Aorta (tissue), 5 donors: Measurements from ENCODE around the gene LDAH. TPM values are rescaled to one million over a fixed set of nuclear protein-coding genes. Genes with fewer than 3 reads are reported as not detected.
A peak's percentile ranks its signal among the peaks of the same experiment; 100 is the strongest.

Source experiments
- ATAC-seq: fragments of 200-7000 bp; cut with Tn5 transposase; one replicate; pipeline ENCODE4 v1.9.1; 2022; ENCODE audit warnings: moderate library complexity; ENCODE audit not compliant: low FRiP score
- DNase-seq, 2 donors: peaks; one replicate each; pipeline ENCODE4 v3.0.0-alpha.2; 2020
- H3K27ac ChIP-seq, 2 donors: one replicate each; pipeline ENCODE4 v1.5.1; 2013; ENCODE audit warnings: low read length in 2 of 2, mild to moderate bottlenecking in 2 of 2, moderate library complexity in 2 of 2, control low read depth in 1 of 2, inconsistent platforms in 1 of 2, low read depth in 1 of 2
- H3K27me3 ChIP-seq, 2 donors: one replicate each; pipeline ENCODE4 v1.6.1; 2013; ENCODE audit warnings: control low read depth in 1 of 2, low read length in 1 of 2, mild to moderate bottlenecking in 1 of 2, moderate library complexity in 1 of 2; ENCODE audit not compliant: insufficient read depth in 2 of 2, control insufficient read depth in 1 of 2
- H3K36me3 ChIP-seq, 2 donors: one replicate each; pipeline ENCODE4 v1.6.1; 2013; ENCODE audit warnings: control low read depth in 1 of 2, low read length in 1 of 2, mild to moderate bottlenecking in 1 of 2; ENCODE audit not compliant: insufficient read depth in 2 of 2, control insufficient read depth in 1 of 2
- H3K4me1 ChIP-seq, 2 donors: one replicate each; pipeline ENCODE4 v1.6.1; 2013; ENCODE audit warnings: low read length in 2 of 2, control low read depth in 1 of 2, mild to moderate bottlenecking in 1 of 2, moderate library complexity in 1 of 2; ENCODE audit not compliant: insufficient read depth in 2 of 2, control insufficient read depth in 1 of 2
- H3K4me3 ChIP-seq, 2 donors: one replicate each; pipeline ENCODE4 v1.5.1; 2013; ENCODE audit warnings: low read length in 2 of 2, control low read depth in 1 of 2, mild to moderate bottlenecking in 1 of 2
- H3K9me3 ChIP-seq: one replicate; pipeline ENCODE4 v1.6.1; 2013; ENCODE audit warnings: mild to moderate bottlenecking, low read length; ENCODE audit not compliant: control insufficient read depth
- WGBS, 2 donors: extraction: QIAGEN DNeasy Blood & Tissue Kit; methylation state at CpG; one replicate each; pipeline ENCODE4 v1.1.7; 2013; 5-methylcytosine and 5-hydroxymethylcytosine counted together
- intact Hi-C, 2 donors: fragments of 100-400 bp; cut with DNase I; formaldehyde crosslinking; loops; one replicate each; pipeline versions ENCODE4 v1.14.2 to v1.15.0; 2022
- polyA plus RNA-seq, 2 donors: library from polyadenylated mRNA; stranded (reverse); fragments of 200-250 nt; gene quantifications; one replicate each; pipeline ENCODE4 v1.2.3, GENCODE V29; 2013
- total RNA-seq, 2 donors: library from RNA; stranded (reverse); fragmentation: NEBNext Ultra II Directional; extraction: Animal tissue kit (Norgen Biotek cat#: 25700); gene quantifications; one replicate each; pipeline ENCODE4 v1.2.1, GENCODE V29; 2021
- donor health status: healthy with polysubstance abuse.
- donor health status: Bipolar disorder and iron deficiency.
- donor health status: DM: no; HTN: no; CAD: no.
- donor health status: DM: no; HTN: no; CAD: no.
- donor health status: DM: yes; HTN: yes; CAD: no.

The LDAH gene
- total and polyA plus RNA-seq, 4 donors: 6.5 to 18.3 (median 10.3) TPM

DNA sequence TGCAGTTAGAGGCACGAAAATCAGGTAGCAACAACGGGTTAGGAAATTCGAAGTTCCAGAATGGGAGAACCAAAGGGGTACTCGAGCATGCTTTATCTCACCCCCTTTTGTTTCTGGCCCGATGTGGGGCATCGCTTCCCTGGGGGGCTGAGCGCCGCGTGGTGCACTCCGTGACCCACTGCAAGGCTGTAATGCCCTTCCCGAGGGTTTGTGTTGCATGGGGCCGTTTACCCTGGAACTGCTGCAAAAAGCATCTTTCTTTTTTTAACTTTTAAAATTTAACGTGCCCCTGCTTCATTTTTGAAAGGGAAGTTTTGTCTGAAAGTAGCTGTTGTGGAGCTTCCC lies 151.2 kb downstream of the LDAH start:
- no peaks in the 10 kb centered on the region for H3K27me3 ChIP-seq
- H3K9me3 ChIP-seq: no peaks in the 10 kb centered on the region
- ATAC-seq (no peak), DNase-seq (no peak)
- no peak overlapping the region for H3K4me3 ChIP-seq
- H3K36me3 ChIP-seq: peaks cover 0 to 2% of the 10 kb centered on the region in 2 donors
- 71 to 76% methylated on average over 13 of the region's 13 CpGs for WGBS, 2 donors
- H3K27ac ChIP-seq: no peak overlapping the region
- intact Hi-C loops: loop anchor here in 1 of 2 donors (5.0 kb wide), 1 partner anchor 366 kb away; no protein-coding TSS in a partner anchor
- no peaks in the 10 kb centered on the region for H3K4me1 ChIP-seq

DNA sequence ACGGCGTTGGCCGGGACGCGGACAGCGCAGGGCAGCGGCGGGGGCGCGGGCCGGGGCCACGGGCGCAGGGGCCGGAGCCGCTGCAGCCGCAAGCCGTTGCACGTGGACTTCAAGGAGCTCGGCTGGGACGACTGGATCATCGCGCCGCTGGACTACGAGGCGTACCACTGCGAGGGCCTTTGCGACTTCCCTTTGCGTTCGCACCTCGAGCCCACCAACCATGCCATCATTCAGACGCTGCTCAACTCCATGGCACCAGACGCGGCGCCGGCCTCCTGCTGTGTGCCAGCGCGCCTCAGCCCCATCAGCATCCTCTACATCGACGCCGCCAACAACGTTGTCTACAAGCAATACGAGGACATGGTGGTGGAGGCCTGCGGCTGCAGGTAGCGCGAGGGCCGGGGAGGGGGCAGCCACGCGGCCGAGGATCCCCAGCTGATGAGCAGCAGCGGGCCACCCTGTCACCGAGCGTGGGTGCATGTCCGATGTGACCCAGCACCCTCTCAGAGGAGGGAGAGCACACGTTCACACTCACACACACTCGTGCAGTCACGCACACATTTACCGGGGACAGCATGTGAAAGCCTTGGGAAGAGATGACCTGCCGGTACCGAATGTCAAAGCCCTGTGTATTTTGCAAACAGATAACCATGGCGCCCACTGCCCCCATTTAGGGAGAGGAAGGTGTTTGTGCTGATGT lies 151.7 kb downstream of the LDAH start:
- 81 to 83% methylated on average over 58 to 60 of the region's 60 CpGs for WGBS, 2 donors
- H3K36me3 ChIP-seq: peaks cover 0 to 2% of the 10 kb centered on the region in 2 donors
- no peak for ATAC-seq
- no peaks in the 10 kb centered on the region for H3K9me3 ChIP-seq
- H3K4me1 ChIP-seq: no peaks in the 10 kb centered on the region
- peak in 1 of 2 donors; percentile 27 for DNase-seq
- no peaks in the 10 kb centered on the region for H3K27me3 ChIP-seq
- H3K4me3 ChIP-seq: no peak overlapping the region
- intact Hi-C loops: loop anchor here in 1 of 2 donors (5.0 kb wide), 1 partner anchor 366 kb away; no protein-coding TSS in a partner anchor
- no peak overlapping the region for H3K27ac ChIP-seq

DNA sequence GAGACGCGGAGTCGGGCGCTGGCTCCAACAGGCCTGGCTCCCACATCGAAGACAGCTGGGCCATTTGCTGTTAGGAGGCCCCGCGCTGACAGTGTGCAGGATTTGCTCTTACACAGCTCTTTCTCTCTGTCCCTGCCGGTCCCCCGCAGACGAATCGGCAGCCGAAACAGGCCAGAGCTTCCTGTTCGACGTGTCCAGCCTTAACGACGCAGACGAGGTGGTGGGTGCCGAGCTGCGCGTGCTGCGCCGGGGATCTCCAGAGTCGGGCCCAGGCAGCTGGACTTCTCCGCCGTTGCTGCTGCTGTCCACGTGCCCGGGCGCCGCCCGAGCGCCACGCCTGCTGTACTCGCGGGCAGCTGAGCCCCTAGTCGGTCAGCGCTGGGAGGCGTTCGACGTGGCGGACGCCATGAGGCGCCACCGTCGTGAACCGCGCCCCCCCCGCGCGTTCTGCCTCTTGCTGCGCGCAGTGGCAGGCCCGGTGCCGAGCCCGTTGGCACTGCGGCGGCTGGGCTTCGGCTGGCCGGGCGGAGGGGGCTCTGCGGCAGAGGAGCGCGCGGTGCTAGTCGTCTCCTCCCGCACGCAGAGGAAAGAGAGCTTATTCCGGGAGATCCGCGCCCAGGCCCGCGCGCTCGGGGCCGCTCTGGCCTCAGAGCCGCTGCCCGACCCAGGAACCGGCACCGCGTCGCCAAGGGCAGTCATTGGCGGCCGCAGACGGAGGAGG lies 152.4 kb downstream of the LDAH start:
- intact Hi-C loops: loop anchor here in 1 of 2 donors (5.0 kb wide), 1 partner anchor 367 kb away; no protein-coding TSS in a partner anchor
- H3K36me3 ChIP-seq: peaks cover 0 to 2% of the 10 kb centered on the region in 2 donors
- 78 to 81% methylated on average over 78 to 83 of the region's 83 CpGs for WGBS, 2 donors
- no peaks in the 10 kb centered on the region for H3K9me3 ChIP-seq
- H3K27ac ChIP-seq: no peak overlapping the region
- H3K4me1 ChIP-seq: no peaks in the 10 kb centered on the region
- no peaks in the 10 kb centered on the region for H3K27me3 ChIP-seq
- ATAC-seq (no peak), DNase-seq (peak in 1 of 2 donors; percentile 50)
- H3K4me3 ChIP-seq: no peak overlapping the region

DNA sequence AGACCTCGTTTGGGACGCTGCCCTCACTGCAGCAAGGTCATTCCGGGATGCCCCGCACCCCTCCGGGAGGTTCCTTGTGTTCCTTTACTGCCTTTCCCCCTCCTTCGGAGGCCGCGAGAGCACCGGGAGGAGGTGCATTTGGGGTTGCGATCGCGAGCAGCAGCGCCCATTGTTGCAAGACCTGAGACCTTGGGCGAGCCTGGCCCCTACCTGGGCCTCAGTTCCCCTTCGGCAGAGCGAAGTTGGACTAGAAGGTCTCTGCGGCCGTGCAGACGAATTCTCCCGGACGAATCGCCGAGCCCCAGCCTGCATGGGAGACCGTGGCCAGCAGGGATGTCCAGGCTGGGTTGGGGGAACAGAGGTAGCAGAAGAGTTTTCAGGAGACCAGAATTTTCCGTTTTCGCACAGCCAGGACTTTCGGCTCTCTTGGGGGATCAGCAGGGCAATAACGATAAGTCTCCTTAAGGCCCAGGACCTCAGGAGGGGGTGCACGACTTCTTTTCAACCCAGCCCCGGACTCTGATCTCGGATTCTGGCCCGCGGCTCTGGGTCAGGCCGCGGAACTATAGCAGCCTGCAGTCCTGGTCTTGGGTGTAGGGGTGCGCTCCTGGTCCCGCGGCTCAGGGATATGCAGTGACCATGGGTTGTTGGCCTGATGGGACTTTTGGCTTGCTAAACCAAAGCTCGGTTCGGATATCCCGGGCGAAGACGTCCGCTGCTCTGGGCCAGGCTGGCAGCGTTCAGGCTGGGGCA lies 153.2 kb downstream of the LDAH start:
- intact Hi-C loops: loop anchor here in 1 of 2 donors (5.0 kb wide), 1 partner anchor 368 kb away; no protein-coding TSS in a partner anchor
- WGBS, 2 donors: 87 to 91% methylated on average over 45 of the region's 45 CpGs

DNA sequence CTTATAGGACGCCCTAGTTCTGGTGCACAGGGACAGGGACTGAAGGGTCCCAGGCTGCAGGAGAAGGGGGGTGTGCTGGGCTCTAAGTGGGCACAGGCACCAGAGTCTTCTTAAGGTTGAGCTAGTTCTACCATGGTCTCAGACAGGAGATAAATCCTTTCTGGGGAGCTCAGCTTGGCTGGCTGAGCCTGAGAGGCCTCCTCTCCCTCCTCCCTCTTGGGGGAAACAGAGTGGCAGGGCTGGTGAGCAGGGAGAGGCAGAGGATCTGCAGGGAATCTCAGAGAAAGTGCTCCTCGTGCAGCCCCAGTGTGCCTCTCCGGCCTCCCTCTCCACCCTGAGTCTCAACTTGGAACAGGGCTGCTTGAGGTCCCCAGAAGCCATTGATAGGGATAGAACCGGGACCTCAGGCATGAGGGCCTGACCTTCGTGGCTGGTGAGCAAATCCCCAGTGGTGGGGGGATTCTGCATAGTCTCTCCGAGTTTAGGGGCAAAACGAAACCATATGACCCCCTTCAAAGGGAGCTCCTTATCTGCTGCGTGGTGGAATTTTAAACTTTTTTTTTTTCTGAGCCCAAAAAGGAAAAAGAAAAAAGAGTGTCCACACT lies 153.9 kb downstream of the LDAH start:
- ATAC-seq (no peak), DNase-seq (no peak)
- Histone ChIP-seq H3K27me3 (no peaks in the 10 kb centered on the region), H3K9me3 (no peaks in the 10 kb centered on the region), H3K36me3 (peaks cover 0 to 2% of the 10 kb centered on the region in 2 donors), H3K4me1 (no peaks in the 10 kb centered on the region), H3K27ac (peak overlapping the region in 1 of 2 donors; percentile 14), H3K4me3 (peak overlapping the region in 1 of 2 donors; percentile 74)
- WGBS, 2 donors: 46 to 58% methylated on average over 8 of the region's 8 CpGs
- intact Hi-C loops: no loop called here

More for the DNA sequence above, 153.2 kb downstream of the LDAH start:
- Histone ChIP-seq H3K4me3 (no peak overlapping the region), H3K9me3 (no peaks in the 10 kb centered on the region), H3K27me3 (no peaks in the 10 kb centered on the region), H3K27ac (no peak overlapping the region), H3K36me3 (peaks cover 0 to 2% of the 10 kb centered on the region in 2 donors), H3K4me1 (no peaks in the 10 kb centered on the region)
- ATAC-seq (no peak), DNase-seq (peak in 1 of 2 donors; percentile 40)

DNA sequence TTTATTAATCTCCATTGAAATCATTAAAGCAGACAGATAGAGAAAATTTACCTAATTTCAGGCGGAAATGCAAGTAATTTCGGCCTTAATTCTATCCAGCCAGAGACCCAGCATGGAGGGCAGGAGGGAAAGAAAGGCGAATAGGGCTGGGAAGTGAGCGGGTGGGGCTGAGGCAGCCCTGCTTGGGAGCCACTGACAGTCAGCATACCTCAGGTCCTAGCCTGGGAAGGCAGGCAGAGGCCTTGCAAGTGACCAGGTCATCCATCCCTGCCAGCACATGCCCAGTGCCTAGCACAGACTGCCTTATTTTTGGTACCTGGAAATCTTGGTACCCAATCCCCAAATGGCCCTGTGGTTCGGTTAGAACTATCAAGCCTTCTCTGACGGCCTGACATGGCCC lies 154.4 kb downstream of the LDAH start:
- Histone ChIP-seq H3K4me1 (no peaks in the 10 kb centered on the region), H3K4me3 (peak overlapping the region; percentile 33 to 74), H3K27ac (peak overlapping the region in 1 of 2 donors; percentile 14), H3K9me3 (no peaks in the 10 kb centered on the region), H3K36me3 (peaks cover 0 to 2% of the 10 kb centered on the region in 2 donors), H3K27me3 (no peaks in the 10 kb centered on the region)
- ATAC-seq: no peak
- 60 to 64% methylated on average over 6 of the region's 6 CpGs for WGBS, 2 donors
- DNase-seq: peak in 1 of 2 donors; percentile 43
- intact Hi-C loops: no loop called here

DNA sequence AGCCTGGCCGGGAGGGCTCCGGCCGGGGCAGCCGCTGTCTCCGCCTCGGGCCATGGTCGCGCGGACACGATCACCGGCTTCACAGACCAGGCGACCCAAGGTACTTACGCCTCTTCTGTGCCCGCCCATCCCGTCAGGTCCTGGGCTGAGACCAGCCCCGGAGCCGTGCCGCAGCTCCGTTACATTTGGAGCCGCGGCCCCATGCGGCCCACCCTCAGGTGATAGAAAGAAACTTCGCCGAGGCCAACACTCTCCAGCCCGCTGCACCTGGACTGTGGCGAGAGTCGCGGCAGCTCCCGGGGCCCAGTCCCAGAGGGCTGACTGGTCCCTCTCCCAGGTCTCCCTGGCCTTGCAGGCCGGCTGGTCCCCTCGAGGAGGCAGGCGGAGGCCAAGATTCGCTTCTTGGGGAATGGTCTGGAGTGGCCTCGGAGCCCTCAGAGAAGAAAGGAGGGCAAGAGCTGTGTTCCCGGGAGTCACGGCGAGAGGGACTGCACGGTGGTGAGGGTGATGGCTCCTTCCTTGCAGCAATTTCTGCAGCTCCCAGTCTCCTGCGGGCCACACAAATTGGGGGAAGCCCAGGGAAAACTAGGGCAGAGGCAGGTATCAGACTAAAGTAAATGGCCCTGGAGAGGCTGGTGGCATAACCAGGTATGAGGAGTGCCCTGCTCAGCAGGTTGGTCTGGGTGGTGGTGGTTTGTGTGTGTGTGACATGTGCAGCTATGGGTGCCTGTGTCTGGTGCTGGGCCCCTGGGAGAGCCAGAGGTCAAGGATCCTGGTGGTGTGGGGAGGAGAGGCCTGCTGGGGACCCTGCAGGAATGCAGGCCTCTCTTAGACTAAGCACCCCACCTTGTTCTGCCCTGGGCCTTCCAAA lies 155.1 kb downstream of the LDAH start:
- H3K4me3 ChIP-seq: peak overlapping the region; percentile 33 to 74
- 3% methylated on average over 27 to 39 of the region's 39 CpGs for WGBS, 2 donors
- no peaks in the 10 kb centered on the region for H3K27me3 ChIP-seq
- H3K27ac ChIP-seq: peak overlapping the region in 1 of 2 donors; percentile 19
- DNase-seq (peak in 1 of 2 donors; percentile 48), ATAC-seq (no peak)
- intact Hi-C loops: loop anchor here in 1 of 2 donors (2.0 kb wide), 1 partner anchor 295 kb away; no protein-coding TSS in a partner anchor
- H3K36me3 ChIP-seq: peaks cover 0 to 2% of the 10 kb centered on the region in 2 donors
- H3K9me3 ChIP-seq: no peaks in the 10 kb centered on the region
- H3K4me1 ChIP-seq: no peaks in the 10 kb centered on the region
